ENCODE data around the gene CDC23.
A peak's percentile ranks its signal among the peaks of the same experiment; 100 is the strongest.

Gene CDC23

DNA sequence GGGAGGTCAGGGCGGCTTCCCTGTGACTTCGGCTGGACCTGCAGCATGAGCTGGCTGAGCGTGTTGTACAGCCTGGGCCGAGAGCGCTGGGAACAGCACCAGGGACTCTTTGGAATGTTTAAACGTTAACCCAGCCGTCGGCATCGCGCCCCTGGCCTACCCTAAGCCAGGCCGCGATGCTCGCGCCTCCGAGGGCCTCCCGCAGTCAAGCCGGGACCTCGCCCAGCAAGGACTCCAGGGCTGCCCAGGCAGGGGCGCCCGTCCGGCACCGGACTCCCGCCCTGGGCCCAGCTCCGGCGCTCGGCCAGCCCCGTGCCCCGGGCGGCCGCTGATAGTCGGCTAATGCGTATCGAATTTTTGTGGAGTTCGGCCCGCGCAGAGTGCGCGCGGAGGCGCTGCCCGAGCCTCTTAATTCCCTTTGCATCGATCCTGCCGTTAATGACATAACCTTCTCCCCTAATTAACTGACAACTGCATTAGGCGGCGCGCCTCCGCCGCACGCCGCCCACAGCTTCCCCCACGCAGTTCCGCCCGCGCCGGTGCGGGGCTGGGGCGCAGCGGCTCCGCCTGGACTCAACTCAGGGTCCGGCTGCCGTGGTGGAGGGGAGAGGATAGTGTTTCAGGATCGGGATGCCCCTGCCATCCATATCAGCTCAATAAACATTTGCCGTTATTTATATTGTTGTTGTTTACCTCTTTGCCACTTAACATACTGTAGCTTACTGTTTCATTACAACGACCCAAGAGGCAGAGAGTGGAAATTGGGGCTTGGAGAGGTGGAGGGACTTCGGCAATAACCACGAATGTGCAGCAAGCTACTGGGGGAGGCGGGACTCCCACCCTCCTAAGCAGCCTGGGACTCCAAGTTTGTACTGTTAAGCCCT, 28.8 kb upstream of the CDC23 start:
- Histone ChIP-seq H3K4me1 (ENCODE audit: control insufficient read depth in 5 of 5, insufficient read depth in 5 of 5, low read length in 5 of 5) (peaks cover 0 to 33% (median 14%) of the 10 kb centered on the region in 5 donors), H3K27me3 (ENCODE audit: control insufficient read depth in 5 of 5, insufficient read depth in 4 of 5, low read length in 5 of 5) (peaks cover 0 to 8% (median 3%) of the 10 kb centered on the region in 5 donors), H3K36me3 (ENCODE audit: control insufficient read depth in 5 of 5, insufficient read depth in 5 of 5, low read length in 5 of 5) (no peaks in the 10 kb centered on the region), H3K27ac (ENCODE audit: low read depth, low read length) (peak overlapping the region; percentile 18), H3K9me3 (ENCODE audit: control insufficient read depth in 5 of 5, low read length in 5 of 5) (no peaks in the 10 kb centered on the region), H3K4me3 (ENCODE audit: low read depth in 1 of 5, low read length in 5 of 5) (peak overlapping the region; percentile 47 to 69 (median 62)), H3K9ac (ENCODE audit: low read length in 5 of 5) (peak overlapping the region; percentile 22 to 76 (median 61))

DNA sequence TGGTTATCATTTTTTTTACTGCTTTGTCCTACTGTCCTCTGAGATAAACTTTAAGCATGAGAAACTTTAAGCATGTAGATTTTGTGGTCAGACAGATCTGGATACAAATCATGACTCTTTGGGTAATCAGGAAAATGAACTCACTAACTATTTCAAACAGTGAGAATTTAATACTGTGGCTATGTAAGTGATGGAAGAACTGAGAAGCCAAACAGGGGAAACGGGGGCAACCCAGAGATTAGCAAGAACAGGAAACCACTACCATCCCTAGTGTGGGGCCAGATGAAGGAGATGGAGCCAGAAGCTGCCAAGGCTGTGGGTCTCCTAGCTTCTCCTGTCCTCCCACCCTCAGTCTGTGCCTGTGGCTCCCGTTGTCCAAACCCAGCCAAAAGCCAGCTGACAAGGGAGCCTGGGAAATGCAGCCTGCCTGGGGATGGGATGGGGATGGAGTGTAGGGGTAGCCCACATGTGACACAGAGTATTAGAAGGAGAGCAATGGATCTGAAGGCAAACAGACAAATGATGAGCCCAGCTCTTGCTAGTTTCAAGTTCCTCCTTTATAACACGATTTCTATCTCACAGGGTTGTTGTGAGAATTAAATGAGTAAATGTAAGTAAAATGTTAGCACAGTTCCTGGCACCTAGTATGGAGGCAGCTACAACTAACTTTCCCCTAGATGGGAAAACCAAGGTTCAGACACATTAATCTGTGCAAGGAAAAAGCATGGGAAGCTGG, 27.7 kb upstream of the CDC23 start:
- H3K9ac ChIP-seq (ENCODE audit: low read length in 5 of 5) = no peak overlapping the region
- H3K4me1 ChIP-seq (ENCODE audit: control insufficient read depth in 5 of 5, insufficient read depth in 5 of 5, low read length in 5 of 5) = peaks cover 0 to 32% (median 14%) of the 10 kb centered on the region in 5 donors
- H3K36me3 ChIP-seq (ENCODE audit: control insufficient read depth in 5 of 5, insufficient read depth in 5 of 5, low read length in 5 of 5) = no peaks in the 10 kb centered on the region
- no peak overlapping the region for H3K27ac ChIP-seq (ENCODE audit: low read depth, low read length)
- peaks cover 0 to 8% (median 3%) of the 10 kb centered on the region in 5 donors for H3K27me3 ChIP-seq (ENCODE audit: control insufficient read depth in 5 of 5, insufficient read depth in 4 of 5, low read length in 5 of 5)
- no peaks in the 10 kb centered on the region for H3K9me3 ChIP-seq (ENCODE audit: control insufficient read depth in 5 of 5, low read length in 5 of 5)
- peak overlapping the region in 1 of 5 donors; percentile 69 for H3K4me3 ChIP-seq (ENCODE audit: low read depth in 1 of 5, low read length in 5 of 5)

DNA sequence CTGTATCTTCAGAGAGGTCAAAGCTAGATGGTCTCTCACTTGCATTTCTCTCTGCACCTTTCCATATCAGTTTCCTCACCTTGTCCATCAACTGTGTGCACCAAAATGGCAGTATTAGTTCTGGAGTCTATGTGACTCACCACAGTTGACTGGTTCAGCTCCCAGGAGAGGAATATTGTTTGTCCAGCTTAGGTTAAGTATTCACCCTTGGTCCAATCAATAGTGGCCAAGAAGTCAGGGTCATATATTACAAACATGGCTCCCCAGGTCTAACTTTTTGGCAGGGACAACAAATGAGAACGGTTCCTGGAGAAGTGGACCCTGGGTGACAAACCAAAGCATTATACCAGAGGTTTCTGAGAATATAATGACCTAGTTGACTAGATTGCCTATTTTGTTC, 24.9 kb upstream of the CDC23 start:
- H3K4me1 ChIP-seq (ENCODE audit: control insufficient read depth in 5 of 5, insufficient read depth in 5 of 5, low read length in 5 of 5) = peaks cover 0 to 19% (median 14%) of the 10 kb centered on the region in 5 donors
- H3K9me3 ChIP-seq (ENCODE audit: control insufficient read depth in 5 of 5, low read length in 5 of 5) = no peaks in the 10 kb centered on the region
- no peak overlapping the region for H3K27ac ChIP-seq (ENCODE audit: low read depth, low read length)
- no peak overlapping the region for H3K4me3 ChIP-seq (ENCODE audit: low read depth in 1 of 5, low read length in 5 of 5)
- H3K27me3 ChIP-seq (ENCODE audit: control insufficient read depth in 5 of 5, insufficient read depth in 4 of 5, low read length in 5 of 5) = peaks cover 0 to 8% (median 3%) of the 10 kb centered on the region in 5 donors
- H3K9ac ChIP-seq (ENCODE audit: low read length in 5 of 5) = no peak overlapping the region
- H3K36me3 ChIP-seq (ENCODE audit: control insufficient read depth in 5 of 5, insufficient read depth in 5 of 5, low read length in 5 of 5) = no peaks in the 10 kb centered on the region

DNA sequence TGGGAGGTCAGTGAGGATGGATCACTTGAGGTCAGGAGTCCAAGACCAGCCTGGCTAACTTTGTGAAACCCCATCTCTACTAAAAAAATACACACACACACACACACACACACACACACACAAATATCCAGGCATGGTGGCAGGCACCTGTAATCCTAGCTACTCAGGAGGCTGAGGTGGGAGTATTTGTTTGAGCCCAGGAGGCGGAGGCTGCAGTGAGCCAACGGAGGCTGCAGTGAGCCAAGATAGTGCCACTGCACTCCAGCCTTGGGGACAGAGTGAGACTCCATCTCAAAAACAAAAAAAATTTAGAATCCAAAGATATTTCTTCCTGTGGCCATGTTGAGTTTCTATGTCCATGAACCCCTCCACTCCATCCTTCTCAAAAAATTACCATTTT, 21.5 kb upstream of the CDC23 start:
- Histone ChIP-seq H3K9me3 (ENCODE audit: control insufficient read depth in 5 of 5, low read length in 5 of 5) (no peaks in the 10 kb centered on the region), H3K4me3 (ENCODE audit: low read depth in 1 of 5, low read length in 5 of 5) (no peak overlapping the region), H3K27me3 (ENCODE audit: control insufficient read depth in 5 of 5, insufficient read depth in 4 of 5, low read length in 5 of 5) (peaks cover 0 to 8% (median 0%) of the 10 kb centered on the region in 5 donors), H3K36me3 (ENCODE audit: control insufficient read depth in 5 of 5, insufficient read depth in 5 of 5, low read length in 5 of 5) (no peaks in the 10 kb centered on the region), H3K9ac (ENCODE audit: low read length in 5 of 5) (no peak overlapping the region), H3K4me1 (ENCODE audit: control insufficient read depth in 5 of 5, insufficient read depth in 5 of 5, low read length in 5 of 5) (peaks cover 4 to 15% (median 14%) of the 10 kb centered on the region in 5 donors), H3K27ac (ENCODE audit: low read depth, low read length) (no peak overlapping the region)

DNA sequence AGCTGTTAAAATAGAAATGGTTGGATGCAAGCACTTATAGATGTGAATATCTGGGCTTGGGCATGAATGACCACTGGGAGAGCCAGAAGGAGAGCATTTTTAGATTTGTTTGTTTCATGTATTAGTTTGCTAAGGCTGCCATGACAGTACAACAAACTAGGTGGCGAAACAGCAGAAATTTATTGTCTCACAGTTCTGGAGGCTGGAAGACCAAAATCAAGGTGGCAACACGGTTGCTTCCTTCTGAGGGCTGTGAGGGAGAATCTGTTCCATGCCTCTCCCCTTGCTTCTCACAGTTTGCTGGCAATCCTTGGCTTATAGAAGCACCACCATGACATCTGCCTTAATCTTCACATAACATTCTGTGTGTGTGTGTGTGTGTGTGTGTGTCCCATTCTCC, 20.2 kb upstream of the CDC23 start:
- no peak overlapping the region for H3K9ac ChIP-seq (ENCODE audit: low read length in 5 of 5)
- no peak overlapping the region for H3K27ac ChIP-seq (ENCODE audit: low read depth, low read length)
- peaks cover 4 to 15% (median 14%) of the 10 kb centered on the region in 5 donors for H3K4me1 ChIP-seq (ENCODE audit: control insufficient read depth in 5 of 5, insufficient read depth in 5 of 5, low read length in 5 of 5)
- H3K4me3 ChIP-seq (ENCODE audit: low read depth in 1 of 5, low read length in 5 of 5) = no peak overlapping the region
- H3K9me3 ChIP-seq (ENCODE audit: control insufficient read depth in 5 of 5, low read length in 5 of 5) = no peaks in the 10 kb centered on the region
- H3K27me3 ChIP-seq (ENCODE audit: control insufficient read depth in 5 of 5, insufficient read depth in 4 of 5, low read length in 5 of 5) = no peaks in the 10 kb centered on the region
- H3K36me3 ChIP-seq (ENCODE audit: control insufficient read depth in 5 of 5, insufficient read depth in 5 of 5, low read length in 5 of 5) = no peaks in the 10 kb centered on the region

DNA sequence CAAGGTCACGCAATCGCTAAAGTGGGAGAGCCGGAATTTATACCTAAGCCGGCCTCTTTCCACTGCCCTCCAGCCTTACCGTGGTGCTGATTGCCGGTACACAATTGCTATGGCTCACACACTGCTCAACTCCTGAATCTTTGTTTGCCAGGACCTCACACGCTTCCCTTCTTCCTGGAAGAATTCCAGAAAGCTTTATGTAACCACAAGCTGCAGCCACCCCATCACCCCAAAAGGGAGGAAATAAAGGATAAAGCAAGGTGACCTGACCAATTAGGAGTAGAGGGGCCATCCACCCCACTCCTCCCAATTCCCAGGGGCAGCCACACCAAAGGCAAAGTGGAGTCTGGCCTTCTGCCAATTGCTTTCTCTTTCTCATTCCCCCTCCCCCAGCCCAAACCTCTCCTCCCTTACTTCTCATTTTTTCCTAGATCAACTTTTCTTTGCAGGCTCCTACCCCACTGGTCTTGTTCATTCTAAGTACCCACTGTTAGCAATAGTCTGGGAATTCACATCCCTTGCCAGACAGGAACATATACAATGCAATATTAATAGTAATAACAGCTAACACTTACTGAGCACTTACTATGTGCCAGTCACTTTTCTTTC, 18.0 kb upstream of the CDC23 start:
- Histone ChIP-seq H3K9me3 (ENCODE audit: control insufficient read depth in 5 of 5, low read length in 5 of 5) (peaks cover 0 to 9% (median 8%) of the 10 kb centered on the region in 5 donors), H3K27ac (ENCODE audit: low read depth, low read length) (no peak overlapping the region), H3K4me1 (ENCODE audit: control insufficient read depth in 5 of 5, insufficient read depth in 5 of 5, low read length in 5 of 5) (peaks cover 4 to 15% (median 14%) of the 10 kb centered on the region in 5 donors), H3K36me3 (ENCODE audit: control insufficient read depth in 5 of 5, insufficient read depth in 5 of 5, low read length in 5 of 5) (no peaks in the 10 kb centered on the region), H3K4me3 (ENCODE audit: low read depth in 1 of 5, low read length in 5 of 5) (no peak overlapping the region), H3K27me3 (ENCODE audit: control insufficient read depth in 5 of 5, insufficient read depth in 4 of 5, low read length in 5 of 5) (no peaks in the 10 kb centered on the region), H3K9ac (ENCODE audit: low read length in 5 of 5) (no peak overlapping the region)

DNA sequence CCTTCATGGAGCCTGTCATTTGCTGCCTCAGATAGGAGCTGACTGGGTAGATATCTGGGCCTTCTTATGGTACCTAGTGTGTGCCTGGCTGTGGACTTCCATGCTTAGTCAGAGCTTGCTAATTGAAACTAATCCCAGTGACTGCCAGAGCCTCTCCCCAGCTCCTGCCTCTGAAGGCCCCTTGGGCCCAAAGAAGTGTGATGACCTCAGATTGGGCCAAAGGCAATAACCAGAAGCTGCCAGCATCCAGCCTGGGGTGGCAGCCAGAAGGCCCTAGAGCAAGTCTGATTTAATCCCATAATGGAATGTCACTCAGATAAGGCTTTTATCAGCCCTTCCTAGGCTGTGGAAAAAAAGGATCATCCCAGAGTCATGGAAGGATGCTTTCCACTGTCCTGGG, 17.1 kb upstream of the CDC23 start:
- Histone ChIP-seq H3K4me3 (ENCODE audit: low read depth in 1 of 5, low read length in 5 of 5) (no peak overlapping the region), H3K4me1 (ENCODE audit: control insufficient read depth in 5 of 5, insufficient read depth in 5 of 5, low read length in 5 of 5) (peaks cover 4 to 15% (median 14%) of the 10 kb centered on the region in 5 donors), H3K36me3 (ENCODE audit: control insufficient read depth in 5 of 5, insufficient read depth in 5 of 5, low read length in 5 of 5) (no peaks in the 10 kb centered on the region), H3K9ac (ENCODE audit: low read length in 5 of 5) (peak overlapping the region in 1 of 5 donors; percentile 35), H3K9me3 (ENCODE audit: control insufficient read depth in 5 of 5, low read length in 5 of 5) (peaks cover 0 to 14% (median 11%) of the 10 kb centered on the region in 5 donors), H3K27me3 (ENCODE audit: control insufficient read depth in 5 of 5, insufficient read depth in 4 of 5, low read length in 5 of 5) (no peaks in the 10 kb centered on the region), H3K27ac (ENCODE audit: low read depth, low read length) (no peak overlapping the region)

DNA sequence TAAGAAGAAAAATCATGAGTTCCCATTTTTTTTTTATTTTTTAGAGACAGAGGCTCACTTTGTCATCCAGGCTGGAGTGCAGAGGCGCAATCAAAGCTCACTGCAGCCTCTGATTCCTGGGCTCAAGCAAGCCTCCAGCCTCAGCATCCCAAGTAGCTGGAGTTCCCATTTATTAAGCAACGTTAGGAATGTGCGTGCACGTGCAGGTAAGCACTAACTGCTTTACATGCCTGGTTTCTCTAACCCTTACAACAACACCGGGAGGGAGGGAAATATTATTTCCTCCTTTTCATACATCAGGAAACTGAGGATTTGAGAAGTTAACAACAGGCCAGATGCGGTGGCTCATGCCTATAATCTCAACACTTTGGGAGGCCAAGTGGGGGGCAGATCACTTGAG, 16.3 kb upstream of the CDC23 start:
- Histone ChIP-seq H3K4me3 (ENCODE audit: low read depth in 1 of 5, low read length in 5 of 5) (no peak overlapping the region), H3K9ac (ENCODE audit: low read length in 5 of 5) (no peak overlapping the region), H3K36me3 (ENCODE audit: control insufficient read depth in 5 of 5, insufficient read depth in 5 of 5, low read length in 5 of 5) (no peaks in the 10 kb centered on the region), H3K27me3 (ENCODE audit: control insufficient read depth in 5 of 5, insufficient read depth in 4 of 5, low read length in 5 of 5) (no peaks in the 10 kb centered on the region), H3K4me1 (ENCODE audit: control insufficient read depth in 5 of 5, insufficient read depth in 5 of 5, low read length in 5 of 5) (peaks cover 4 to 15% (median 14%) of the 10 kb centered on the region in 5 donors), H3K27ac (ENCODE audit: low read depth, low read length) (no peak overlapping the region), H3K9me3 (ENCODE audit: control insufficient read depth in 5 of 5, low read length in 5 of 5) (peaks cover 0 to 14% (median 11%) of the 10 kb centered on the region in 5 donors)

DNA sequence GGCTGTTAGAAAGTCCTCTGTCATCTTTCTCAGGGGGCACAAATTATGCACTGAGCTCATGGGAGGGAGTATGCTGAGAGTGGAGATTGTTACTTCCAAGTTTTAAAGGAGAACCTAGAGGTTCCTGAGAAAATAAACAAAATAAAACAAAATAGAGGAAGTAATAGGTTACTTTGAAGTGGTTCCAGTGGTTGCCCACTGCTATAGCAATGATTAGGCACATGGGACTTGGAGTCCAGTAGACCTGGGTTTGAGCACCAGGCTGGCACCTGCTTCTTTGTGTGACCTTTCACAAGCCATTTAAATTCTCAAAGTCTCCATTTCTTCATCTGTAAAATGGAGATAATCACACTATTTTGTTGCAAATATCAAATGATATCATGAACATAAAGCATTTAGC, 13.8 kb upstream of the CDC23 start:
- H3K27ac ChIP-seq (ENCODE audit: low read depth, low read length) = no peak overlapping the region
- H3K9me3 ChIP-seq (ENCODE audit: control insufficient read depth in 5 of 5, low read length in 5 of 5) = peaks cover 0 to 14% (median 11%) of the 10 kb centered on the region in 5 donors
- H3K9ac ChIP-seq (ENCODE audit: low read length in 5 of 5) = no peak overlapping the region
- H3K4me3 ChIP-seq (ENCODE audit: low read depth in 1 of 5, low read length in 5 of 5) = no peak overlapping the region
- H3K4me1 ChIP-seq (ENCODE audit: control insufficient read depth in 5 of 5, insufficient read depth in 5 of 5, low read length in 5 of 5) = peaks cover 4 to 19% (median 15%) of the 10 kb centered on the region in 5 donors
- H3K27me3 ChIP-seq (ENCODE audit: control insufficient read depth in 5 of 5, insufficient read depth in 4 of 5, low read length in 5 of 5) = no peaks in the 10 kb centered on the region
- H3K36me3 ChIP-seq (ENCODE audit: control insufficient read depth in 5 of 5, insufficient read depth in 5 of 5, low read length in 5 of 5) = no peaks in the 10 kb centered on the region
